ENCODE measurements around the gene KATNB1. TPM values are rescaled to one million over a fixed set of nuclear protein-coding genes. Genes with fewer than 3 reads are reported as not detected.

Gene KATNB1
- total RNA-seq, 2 experiments from 2014 or later: 21.0 to 22.3 TPM

DNA sequence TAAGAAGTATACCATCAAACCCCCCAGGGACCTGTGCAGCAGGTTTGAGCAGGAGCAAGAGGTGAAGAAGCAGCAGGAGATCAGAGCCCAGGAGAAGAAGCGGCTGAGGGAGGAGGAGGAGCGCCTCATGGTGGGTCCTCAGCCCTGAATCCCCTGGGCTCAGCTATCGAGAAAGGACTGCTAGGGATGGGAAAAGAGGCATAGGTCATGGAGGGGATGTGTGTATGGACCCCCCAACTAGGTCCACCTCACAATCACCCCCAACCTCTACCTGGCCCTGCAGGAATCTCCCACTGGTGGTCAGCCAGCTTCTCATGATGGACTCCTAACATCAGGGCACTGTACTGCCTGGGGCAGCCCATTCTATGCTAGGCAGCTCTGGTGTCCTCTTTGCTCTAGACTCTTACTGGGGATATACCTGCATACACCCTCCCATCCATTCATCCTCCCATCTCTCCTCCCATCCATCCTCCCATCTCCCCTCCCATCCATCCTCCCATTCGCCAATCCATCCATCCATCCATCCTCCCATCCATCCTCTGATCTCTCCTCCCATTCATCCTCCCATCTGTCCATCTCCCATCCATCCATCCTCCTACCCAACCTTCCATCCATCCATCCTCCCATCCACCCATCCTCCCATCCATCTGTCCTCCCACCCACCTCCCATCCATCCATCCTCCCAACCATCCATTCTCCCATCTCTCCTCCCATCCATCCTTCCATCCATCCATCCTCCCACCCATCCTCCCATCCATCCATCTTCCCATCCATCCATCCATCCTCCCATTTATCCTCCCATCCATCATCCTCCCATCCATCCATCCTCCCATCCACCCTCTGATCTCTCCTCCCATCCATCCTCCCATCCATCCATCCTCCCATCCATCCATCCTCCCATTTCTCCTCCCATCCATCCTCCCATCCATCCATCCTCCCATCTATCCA is 30.4 kb upstream of the KATNB1 start:
- Mint-ChIP-seq H3K4me1 (ENCODE audit: low read depth) (no peaks in the 10 kb centered on the region), H3K27me3 (no peaks in the 10 kb centered on the region), H3K4me3 (no peak overlapping the region), H3K9me3 (no peaks in the 10 kb centered on the region), H3K27ac (no peak overlapping the region), H3K36me3 (ENCODE audit: low read depth) (no peaks in the 10 kb centered on the region)
- no peaks in the 10 kb centered on the region for H3K9me3 ChIP-seq (ENCODE audit: control insufficient read depth in 1 of 2, insufficient read depth in 1 of 2, low read length in 2 of 2)
- ATAC-seq (ENCODE audit: poor library complexity) (no peak), DNase-seq (no peak)
- TF ChIP-seq, protein P1, sequence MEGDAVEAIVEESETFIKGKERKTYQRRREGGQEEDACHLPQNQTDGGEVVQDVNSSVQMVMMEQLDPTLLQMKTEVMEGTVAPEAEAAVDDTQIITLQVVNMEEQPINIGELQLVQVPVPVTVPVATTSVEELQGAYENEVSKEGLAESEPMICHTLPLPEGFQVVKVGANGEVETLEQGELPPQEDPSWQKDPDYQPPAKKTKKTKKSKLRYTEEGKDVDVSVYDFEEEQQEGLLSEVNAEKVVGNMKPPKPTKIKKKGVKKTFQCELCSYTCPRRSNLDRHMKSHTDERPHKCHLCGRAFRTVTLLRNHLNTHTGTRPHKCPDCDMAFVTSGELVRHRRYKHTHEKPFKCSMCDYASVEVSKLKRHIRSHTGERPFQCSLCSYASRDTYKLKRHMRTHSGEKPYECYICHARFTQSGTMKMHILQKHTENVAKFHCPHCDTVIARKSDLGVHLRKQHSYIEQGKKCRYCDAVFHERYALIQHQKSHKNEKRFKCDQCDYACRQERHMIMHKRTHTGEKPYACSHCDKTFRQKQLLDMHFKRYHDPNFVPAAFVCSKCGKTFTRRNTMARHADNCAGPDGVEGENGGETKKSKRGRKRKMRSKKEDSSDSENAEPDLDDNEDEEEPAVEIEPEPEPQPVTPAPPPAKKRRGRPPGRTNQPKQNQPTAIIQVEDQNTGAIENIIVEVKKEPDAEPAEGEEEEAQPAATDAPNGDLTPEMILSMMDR (IDR thresholded peaks at IDR 0.05): no peak
- POLR2A ChIA-PET: no interaction called here
- no peak overlapping the region for H3K4me3 ChIP-seq (ENCODE audit: low read length)
- no peaks in the 10 kb centered on the region for H3K27me3 ChIP-seq (ENCODE audit: control insufficient read depth in 1 of 2, insufficient read depth in 2 of 2, low read length in 2 of 2)
- no peak overlapping the region for H3K27ac ChIP-seq (ENCODE audit: low read depth in 1 of 2, low read length in 2 of 2)
- CTCF ChIA-PET: no interaction called here
- H3K36me3 ChIP-seq (ENCODE audit: insufficient read depth, low read length): no peaks in the 10 kb centered on the region
- intact Hi-C loops (cut with DNase I, micrococcal nuclease): no loop called here
- no peaks in the 10 kb centered on the region for H3K4me1 ChIP-seq (ENCODE audit: insufficient read depth, low read length)

DNA sequence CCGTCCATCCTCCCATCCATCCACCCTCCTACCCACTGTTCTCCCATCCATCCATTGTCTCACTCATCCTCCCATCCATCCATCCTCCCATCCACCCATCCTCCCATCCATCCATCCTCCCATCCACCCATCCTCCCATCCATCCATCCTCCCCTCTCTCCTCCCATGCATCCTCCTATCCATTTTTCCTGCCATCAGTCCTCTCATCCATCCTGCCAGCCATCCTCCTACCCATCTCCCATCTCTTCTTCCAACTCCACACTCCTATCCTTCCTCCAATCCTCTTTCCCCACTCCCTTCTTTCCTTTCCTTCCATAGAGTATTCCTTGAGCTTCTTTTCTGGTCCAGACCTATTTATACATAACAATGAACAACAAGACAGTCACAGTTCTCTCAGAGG is 28.9 kb upstream of the KATNB1 start:
- H3K36me3 Mint-ChIP-seq (ENCODE audit: low read depth): no peaks in the 10 kb centered on the region
- Histone ChIP-seq H3K36me3 (ENCODE audit: insufficient read depth, low read length) (no peaks in the 10 kb centered on the region), H3K27me3 (ENCODE audit: control insufficient read depth in 1 of 2, insufficient read depth in 2 of 2, low read length in 2 of 2) (no peaks in the 10 kb centered on the region), H3K4me3 (ENCODE audit: low read length) (no peak overlapping the region), H3K9me3 (ENCODE audit: control insufficient read depth in 1 of 2, insufficient read depth in 1 of 2, low read length in 2 of 2) (no peaks in the 10 kb centered on the region), H3K4me1 (ENCODE audit: insufficient read depth, low read length) (no peaks in the 10 kb centered on the region), H3K27ac (ENCODE audit: low read depth in 1 of 2, low read length in 2 of 2) (no peak overlapping the region)
- DNase-seq (no peak), ATAC-seq (ENCODE audit: poor library complexity) (no peak)
- TF ChIP-seq, protein P1 (IDR thresholded peaks at IDR 0.05): no peak
- no peaks in the 10 kb centered on the region for H3K4me1 Mint-ChIP-seq (ENCODE audit: low read depth)
- intact Hi-C loops (cut with DNase I, micrococcal nuclease): no loop called here
- H3K27me3 Mint-ChIP-seq: no peaks in the 10 kb centered on the region
- H3K9me3 Mint-ChIP-seq: no peaks in the 10 kb centered on the region
- H3K4me3 Mint-ChIP-seq: no peak overlapping the region
- ChIA-PET POLR2A (no interaction called here), CTCF (no interaction called here)
- no peak overlapping the region for H3K27ac Mint-ChIP-seq

DNA sequence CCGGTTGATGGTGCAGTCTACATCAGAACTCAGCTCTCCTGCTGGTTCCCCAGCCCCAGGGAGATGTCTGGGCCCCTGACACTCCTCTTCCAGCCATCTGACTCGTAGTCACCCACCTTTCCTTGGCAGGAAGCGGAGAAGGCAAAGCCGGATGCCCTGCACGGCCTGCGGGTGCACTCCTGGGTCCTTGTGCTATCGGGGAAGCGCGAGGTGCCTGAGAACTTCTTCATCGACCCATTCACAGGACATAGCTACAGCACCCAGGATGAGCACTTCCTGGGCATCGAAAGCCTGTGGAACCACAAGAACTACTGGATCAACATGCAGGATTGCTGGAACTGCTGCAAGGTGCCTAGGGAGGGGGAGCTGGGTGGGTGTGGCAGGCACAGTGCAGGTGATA is 28.2 kb upstream of the KATNB1 start:
- no peak overlapping the region for H3K27ac ChIP-seq (ENCODE audit: low read depth in 1 of 2, low read length in 2 of 2)
- H3K27me3 ChIP-seq (ENCODE audit: control insufficient read depth in 1 of 2, insufficient read depth in 2 of 2, low read length in 2 of 2): no peaks in the 10 kb centered on the region
- Mint-ChIP-seq H3K4me1 (ENCODE audit: low read depth) (no peaks in the 10 kb centered on the region), H3K4me3 (no peak overlapping the region), H3K36me3 (ENCODE audit: low read depth) (no peaks in the 10 kb centered on the region), H3K27me3 (no peaks in the 10 kb centered on the region), H3K27ac (no peak overlapping the region), H3K9me3 (no peaks in the 10 kb centered on the region)
- no peaks in the 10 kb centered on the region for H3K36me3 ChIP-seq (ENCODE audit: insufficient read depth, low read length)
- intact Hi-C loops (cut with DNase I, micrococcal nuclease): no loop called here
- H3K4me3 ChIP-seq (ENCODE audit: low read length): no peak overlapping the region
- no peaks in the 10 kb centered on the region for H3K9me3 ChIP-seq (ENCODE audit: control insufficient read depth in 1 of 2, insufficient read depth in 1 of 2, low read length in 2 of 2)
- POLR2A ChIA-PET: no interaction called here
- H3K4me1 ChIP-seq (ENCODE audit: insufficient read depth, low read length): no peaks in the 10 kb centered on the region
- no peak for DNase-seq
- no peak for ATAC-seq (ENCODE audit: poor library complexity)
- CTCF ChIA-PET: no interaction called here
- TF ChIP-seq, protein P1 (IDR thresholded peaks at IDR 0.05): no peak

Data from CD4-positive, alpha-beta T cell (primary cell).